GM18870 (cell line): ENCODE results near the gene ZW10.
"Not testable (repeated sequence)": the region's sequence is repeated elsewhere in the genome, so short reads cannot be mapped to it uniquely, and the experiment has no call there.

Experiments
- ATAC-seq: cut with Tn5 transposase; IDR thresholded peaks from one replicate; pipeline ENCODE4 v1.9.1; 2021; ENCODE audit warnings: moderate library complexity; ENCODE audit not compliant: unreplicated experiment

ZW10 gene

DNA sequence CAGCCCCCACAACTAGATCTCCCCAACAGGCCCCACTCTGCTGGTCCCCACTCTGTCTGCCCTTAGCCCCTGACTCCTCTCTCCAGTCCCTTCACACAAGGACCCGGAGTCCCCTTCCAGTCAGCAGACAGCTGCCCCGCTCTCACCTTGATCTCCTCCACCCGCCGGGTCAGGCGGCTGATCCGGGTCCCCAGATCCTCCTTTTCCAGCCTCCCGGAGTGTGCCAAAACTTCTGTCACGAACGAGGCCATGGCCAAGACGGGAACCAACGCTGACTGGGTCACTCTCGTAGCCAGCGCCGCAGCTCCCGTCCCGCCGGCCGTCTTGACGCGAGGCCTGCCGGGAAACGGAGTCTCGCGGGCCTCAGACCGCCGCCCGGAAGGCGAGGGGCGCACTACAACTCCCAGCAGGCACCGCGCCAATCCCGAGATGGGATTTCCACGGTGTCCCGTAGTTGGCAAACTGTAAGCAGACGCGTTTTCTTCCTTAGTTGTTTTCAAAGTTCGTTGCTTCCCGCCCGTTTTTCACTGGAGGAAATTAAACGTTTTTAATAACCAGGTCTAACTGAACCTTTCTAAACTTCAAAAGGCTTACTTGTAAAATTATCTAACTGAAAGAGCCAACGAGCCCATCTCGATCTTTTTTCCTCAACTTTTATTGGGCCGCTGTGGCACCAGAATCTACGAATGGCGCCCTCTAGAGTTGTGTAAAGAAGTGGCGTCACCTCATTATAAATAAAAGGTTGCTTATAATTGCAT lies at the start of gene ZW10:
Gene ZW10 (minus strand): TSS at position 277 of the 758 bp plus-strand sequence. CDS start 26 bp downstream, at position 251.
- peak; percentile 90 for ATAC-seq

GRCh38 chr11:113818426-113818825 lies 44.9 kb upstream of the ZW10 start:
- ATAC-seq = no peak

- ATAC-seq = no peak
Observed at GRCh38 chr11:113817626-113818025, 44.1 kb upstream of the ZW10 start.

DNA sequence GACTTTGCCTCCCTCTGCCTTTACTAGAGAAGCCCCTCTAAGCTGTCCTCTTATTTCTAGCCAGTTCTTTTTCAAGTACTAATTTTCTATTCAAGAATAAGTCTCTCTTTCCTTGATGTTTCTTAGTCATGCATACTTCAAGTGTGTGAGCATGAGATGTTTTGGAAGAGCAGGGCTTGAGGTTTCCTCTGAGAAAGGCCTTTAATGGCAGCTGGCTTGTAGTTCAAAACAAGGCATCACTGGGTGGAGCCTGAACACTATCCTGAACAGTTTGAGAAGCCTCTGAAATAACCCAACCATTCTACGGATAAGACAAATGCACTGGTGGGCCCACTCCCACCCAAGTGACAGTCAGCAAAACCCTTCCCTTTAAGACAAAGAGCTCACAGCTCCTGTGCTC lies 43.7 kb upstream of the ZW10 start:
- no peak for ATAC-seq

- no peak for ATAC-seq
Observed at GRCh38 chr11:113814181-113814580, 40.7 kb upstream of the ZW10 start.

GRCh38 chr11:113808931-113809330 lies 35.4 kb upstream of the ZW10 start:
- ATAC-seq = no peak

DNA sequence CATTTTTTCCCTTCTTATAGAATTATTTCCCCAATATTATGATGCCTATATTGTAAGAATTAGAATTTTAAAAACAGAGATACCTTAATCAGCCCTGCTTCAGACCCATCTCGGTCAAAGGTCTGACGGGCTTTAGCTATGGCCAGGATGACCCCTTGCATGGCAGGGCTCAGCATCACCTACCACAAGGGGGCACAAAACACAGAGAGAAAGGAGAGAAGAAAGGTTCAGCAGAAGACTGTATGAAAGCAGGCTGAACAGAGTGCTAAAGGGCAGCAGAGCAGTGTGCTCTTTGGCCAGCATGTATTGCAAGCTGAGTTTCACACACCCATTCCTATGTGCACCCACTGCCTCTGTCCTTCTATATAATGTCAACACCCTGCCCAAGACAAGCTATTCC lies 32.9 kb upstream of the ZW10 start:
- no peak for ATAC-seq

- ATAC-seq = no peak
Observed at GRCh38 chr11:113805640-113806039, 32.1 kb upstream of the ZW10 start.

DNA sequence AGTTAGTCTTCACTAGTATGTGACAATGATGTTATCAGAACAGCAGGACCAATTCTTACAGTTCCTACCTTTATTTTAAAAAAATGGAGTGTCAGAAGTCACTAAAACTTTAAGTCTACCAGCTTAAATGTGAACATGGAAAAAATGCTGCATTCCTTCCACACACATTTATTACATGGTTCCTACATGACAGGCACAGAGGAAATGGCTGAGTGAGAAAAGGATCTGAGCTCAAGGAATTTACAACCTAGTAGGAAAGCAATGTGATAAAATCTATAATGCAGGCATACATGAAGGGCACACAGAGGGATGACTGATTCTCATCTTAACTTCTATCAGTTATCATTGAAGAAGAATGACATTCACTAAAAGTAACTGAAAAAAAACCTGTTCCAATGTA lies 29.1 kb upstream of the ZW10 start:
- no peak for ATAC-seq

- no peak for ATAC-seq
Observed at GRCh38 chr11:113796663-113797259, 23.3 kb upstream of the ZW10 start.

DNA sequence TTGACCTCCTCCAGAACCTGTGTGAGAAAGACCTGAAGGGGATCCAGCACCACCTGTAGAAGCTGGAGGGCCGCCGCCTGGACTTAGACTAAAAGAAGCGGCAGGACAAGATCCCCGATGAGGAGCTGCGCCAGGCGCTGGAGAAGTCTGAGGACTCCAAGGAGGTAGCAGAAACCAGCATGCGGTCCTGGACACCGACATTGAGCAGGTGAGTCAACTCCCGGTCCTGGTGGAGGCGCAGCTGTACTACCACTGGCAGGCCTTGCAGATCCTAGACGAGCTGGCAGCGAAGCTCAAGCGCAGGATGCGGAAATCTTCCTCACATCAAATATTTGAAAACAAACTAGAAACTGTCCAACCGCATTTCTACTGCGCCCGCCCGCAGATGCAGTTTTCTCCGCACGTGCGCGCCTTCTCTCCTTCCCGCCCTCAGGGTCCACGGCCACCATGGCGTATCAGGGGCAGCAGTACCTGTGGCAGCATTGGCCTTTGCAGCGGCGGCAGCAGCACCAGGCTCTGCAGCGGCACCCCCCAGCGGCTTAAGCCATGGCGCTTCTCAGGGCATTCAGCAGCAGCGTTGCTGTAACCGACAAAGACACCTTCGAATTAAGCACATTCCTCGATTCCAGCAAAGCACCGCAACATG lies 16.3 kb upstream of the ZW10 start:
- no peak for ATAC-seq

- ATAC-seq = not testable (repeated sequence)
Observed at GRCh38 chr11:113789016-113789415, 15.5 kb upstream of the ZW10 start.

- ATAC-seq = no peak
Observed at GRCh38 chr11:113782134-113782533, 8.6 kb upstream of the ZW10 start.

DNA sequence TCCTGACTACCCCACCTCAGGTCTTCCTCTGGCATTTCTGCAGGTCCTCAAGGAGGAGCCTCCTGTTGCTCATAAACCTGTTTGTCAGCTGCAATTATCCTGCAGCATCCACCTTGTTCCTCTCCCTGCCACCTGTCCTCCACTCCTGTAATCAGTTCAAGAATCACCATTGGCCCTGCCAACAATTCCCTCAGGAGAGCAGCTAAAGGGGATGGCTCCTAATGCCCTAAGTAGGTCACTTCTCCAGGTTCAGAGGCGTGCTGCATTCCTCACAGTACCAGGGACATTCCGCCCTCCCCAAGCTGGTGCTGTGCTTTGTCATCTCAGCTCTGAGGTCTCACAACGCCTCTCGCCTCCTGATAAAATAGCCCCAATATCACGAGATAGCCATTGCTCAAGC lies 8.2 kb upstream of the ZW10 start:
- no peak for ATAC-seq

DNA sequence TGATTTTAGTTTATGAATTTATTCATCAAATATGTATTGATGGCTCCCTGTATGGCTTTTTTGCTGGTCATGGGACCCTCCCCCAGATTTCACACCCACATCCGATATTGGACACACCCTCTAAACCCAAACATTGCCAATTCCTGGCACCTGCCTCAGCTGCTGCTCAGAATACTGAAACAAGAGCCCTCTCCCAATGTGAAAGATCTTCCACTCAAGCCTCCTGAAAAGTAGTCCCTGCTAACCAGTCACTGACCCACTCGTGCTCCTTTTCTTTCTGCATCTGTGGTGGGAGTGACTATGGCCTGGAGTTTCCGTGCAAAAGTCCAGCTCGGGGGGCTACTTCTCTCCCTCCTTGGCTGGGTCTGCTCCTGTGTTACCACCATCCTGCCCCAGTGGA lies 6.0 kb upstream of the ZW10 start, which contains the start of gene CLDN25:
Gene CLDN25 (plus strand): TSS at position 301 of the 400 bp plus-strand sequence. CDS start 0 bp downstream, at position 301.
- ATAC-seq = no peak

DNA sequence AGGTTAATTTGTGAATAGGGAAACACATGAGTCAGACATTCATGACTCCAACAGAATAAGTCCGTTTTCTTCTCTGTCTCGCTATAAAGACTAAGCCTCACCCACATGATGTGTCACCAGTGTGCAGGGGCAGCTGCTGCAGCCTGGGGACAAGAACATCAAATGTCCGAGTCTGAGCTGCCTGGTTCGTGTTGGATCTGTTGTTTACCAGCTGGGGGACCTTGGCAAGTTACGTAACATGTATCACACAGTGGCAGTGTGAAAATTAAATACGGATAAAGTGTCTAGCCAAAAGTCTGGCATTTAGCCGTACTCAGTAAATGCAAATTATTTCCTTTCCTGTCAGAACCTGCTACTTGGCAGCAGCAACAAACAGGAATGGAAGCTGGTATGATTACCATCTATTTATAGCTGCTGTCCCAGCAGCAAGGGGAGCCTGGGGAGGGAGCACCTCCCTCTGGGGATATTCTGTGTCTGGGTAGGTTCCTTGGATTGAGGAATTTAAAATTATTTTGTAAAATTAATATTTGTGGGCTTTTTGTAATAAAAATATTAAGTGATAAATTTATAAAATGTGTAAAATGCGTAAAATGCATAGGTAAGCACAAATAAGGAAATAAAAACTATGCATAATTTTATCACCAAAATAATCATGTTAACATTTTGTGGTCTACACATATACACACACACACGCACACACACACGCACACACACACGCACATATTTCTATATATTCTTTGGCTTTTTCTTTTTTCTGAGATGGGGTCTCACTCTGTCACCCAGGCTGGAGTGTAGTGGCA lies 4.8 kb upstream of the ZW10 start:
- no peak for ATAC-seq

DNA sequence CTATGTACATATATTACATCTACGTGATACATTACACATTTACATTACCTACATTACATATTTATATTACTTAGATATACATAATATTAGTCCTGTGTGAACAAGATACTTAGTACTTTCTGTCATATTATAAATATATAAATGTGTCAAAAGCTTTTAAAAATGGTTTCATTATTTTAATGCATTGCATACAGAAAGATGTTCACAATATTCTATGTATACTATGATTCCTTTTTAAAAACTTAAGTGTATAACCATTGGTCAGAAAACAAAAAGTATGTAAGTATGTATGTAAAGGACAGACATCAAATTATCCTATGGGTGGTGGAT lies 647 bp upstream of the ZW10 start:
- ATAC-seq = no peak

GRCh38 chr11:113773092-113773415 lies 438 bp downstream of the ZW10 start:
- no peak for ATAC-seq

- ATAC-seq = no peak
Observed at GRCh38 chr11:113771964-113772363, 1.5 kb downstream of the ZW10 start.

DNA sequence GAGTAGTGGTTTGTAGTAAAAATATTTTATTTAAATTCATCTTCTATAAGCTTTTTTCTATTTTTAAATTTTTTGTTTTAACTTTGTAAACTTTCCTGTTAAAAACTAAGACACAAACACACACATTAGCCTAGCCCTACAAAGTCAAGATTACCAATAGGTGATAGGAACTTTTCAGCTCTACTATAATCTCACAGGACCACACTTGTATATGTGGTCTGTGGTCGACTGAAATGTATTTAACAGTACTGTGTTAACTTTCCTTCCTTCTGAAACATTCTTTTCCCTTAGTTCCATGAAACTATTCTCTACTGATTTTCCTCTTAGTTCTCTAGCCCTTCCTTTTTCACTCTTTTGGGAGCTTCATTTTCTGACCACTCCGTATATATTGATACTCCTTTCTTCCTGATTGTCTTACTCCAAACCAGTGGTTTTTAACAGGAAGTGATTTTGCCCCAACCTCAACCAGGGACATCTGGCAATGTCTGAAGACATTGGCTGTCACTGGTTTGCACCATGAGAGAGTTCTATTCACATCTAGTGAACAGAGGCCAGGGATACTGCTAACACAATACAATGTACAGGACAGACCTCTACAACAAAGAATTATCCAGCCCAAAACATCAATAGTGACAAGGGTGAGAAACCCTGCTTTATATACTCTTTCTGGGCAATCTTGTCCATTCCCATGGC lies 8.8 kb downstream of the ZW10 start:
- no peak for ATAC-seq

GRCh38 chr11:113763040-113763439 lies 10.5 kb downstream of the ZW10 start:
- not testable (repeated sequence) for ATAC-seq
